Esophagus squamous epithelium (tissue), 5 donors: Measurements from ENCODE around the gene CD180. TPM values are rescaled to one million over a fixed set of nuclear protein-coding genes. Genes with fewer than 3 reads are reported as not detected.

Experiments used
- DNase-seq: peaks from one replicate; lab custom pipeline; 2025; lab: John Stamatoyannopoulos, UW
- H3K27ac ChIP-seq, 4 donors: fragments of 200-600 bp; sonication (generic); one replicate each; pipeline ENCODE4 v1.5.1; 2016 to 2019; ENCODE audit warnings: mild to moderate bottlenecking in 1 of 4
- H3K27me3 ChIP-seq, 4 donors: fragments of 200-600 bp; sonication (generic); 1 replicate in 3 of 4; 2 replicates in 1 of 4; pipeline versions ENCODE4 v1.5.1 to v1.6.0; 2017 to 2021; ENCODE audit warnings: antibody characterized with exemption in 1 of 4
- H3K36me3 ChIP-seq, 3 donors: fragments of 200-600 bp; sonication (generic); one replicate each; pipeline ENCODE4 v1.5.1; 2016 to 2019
- H3K4me1 ChIP-seq, 3 donors: fragments of 200-600 bp; sonication (generic); one replicate each; pipeline ENCODE4 v1.5.1; 2017 to 2019
- H3K4me3 ChIP-seq, 4 donors: fragments of 200-600 bp; sonication (generic); 1 replicate in 3 of 4; 2 replicates in 1 of 4; pipeline ENCODE4 v1.5.1; 2016 to 2019; ENCODE audit warnings: mild to moderate bottlenecking in 2 of 4, moderate library complexity in 1 of 4
- H3K9me3 ChIP-seq, 3 donors: fragments of 200-600 bp; sonication (generic); one replicate each; pipeline ENCODE4 v1.5.1; 2016 to 2019
- CTCF ChIP-seq, 6 experiments: fragments of 450-650 bp in 4 of 6; fragments of 200-600 bp in 2 of 6; sonication (generic) in 2 of 6; IDR thresholded peaks; one replicate each; pipeline ENCODE4 v1.5.1; 2016 to 2019; ENCODE audit warnings: antibody characterized with exemption in 6 of 6, mild to moderate bottlenecking in 4 of 6, moderate library complexity in 4 of 6
- POLR2A ChIP-seq, 4 donors: fragments of 450-650 bp; IDR thresholded peaks; one replicate each; pipeline ENCODE4 v1.6.1; 2017; ENCODE audit warnings: antibody characterized with exemption in 4 of 4, mild to moderate bottlenecking in 4 of 4, moderate library complexity in 3 of 4
- WGBS, 2 donors: methylation state at CpG; one replicate each; pipeline ENCODE4 v1.1.5; 2018; 5-methylcytosine and 5-hydroxymethylcytosine counted together
- intact Hi-C: fragments of 100-400 bp; cut with DNase I; formaldehyde crosslinking; loops from one replicate; pipeline ENCODE4 v1.15.0; 2022
- total RNA-seq, 4 donors: library from RNA; depleted of rRNA; stranded (reverse); fragments of >200 nt; gene quantifications; one replicate each; pipeline ENCODE4 v1.1.0, GENCODE V29; 2016
- donor health status: DM: yes; HTN: yes; CAD: no.

Gene CD180
- total RNA-seq, 4 donors from 2014 or later = 0.13 to 1.3 (median 0.95) TPM; not detected in 1

DNA sequence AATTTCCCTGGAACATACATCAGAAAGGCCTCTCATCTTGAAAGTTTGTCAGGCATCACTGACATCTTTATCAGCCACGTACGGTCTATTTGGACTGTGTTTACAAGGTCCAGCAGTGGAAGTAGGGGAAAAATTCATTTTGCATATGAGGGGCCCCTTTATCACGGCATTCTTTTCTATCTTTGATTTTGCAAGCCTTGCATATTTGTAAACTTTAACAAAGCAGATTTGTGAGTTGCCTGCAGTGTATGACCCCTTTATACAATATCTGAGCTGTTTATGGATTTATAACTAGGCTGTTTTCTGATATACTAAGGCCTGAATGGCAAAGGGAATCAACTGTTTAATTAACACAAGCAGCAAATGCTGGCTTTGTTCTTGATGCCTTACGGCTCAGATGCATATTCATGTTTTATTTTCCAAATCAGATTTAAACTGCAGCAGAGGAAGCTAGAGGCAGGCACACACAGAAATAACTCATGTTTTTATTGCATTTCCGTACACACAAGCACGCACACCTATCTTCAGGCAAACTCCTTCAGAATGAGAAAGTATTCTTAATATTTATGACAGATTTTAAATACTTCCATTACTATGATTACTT, 61.1 kb downstream of the CD180 start:
- Histone ChIP-seq H3K4me3 (no peak overlapping the region), H3K4me1 (no peaks in the 10 kb centered on the region), H3K9me3 (no peaks in the 10 kb centered on the region), H3K27ac (no peak overlapping the region), H3K27me3 (no peaks in the 10 kb centered on the region), H3K36me3 (peaks cover 5 to 100% (median 18%) of the 10 kb centered on the region in 3 donors)
- intact Hi-C loops = no loop called here
- WGBS, 2 donors = 93 to 97% methylated on average over 6 of the region's 6 CpGs
- no peak for TF ChIP-seq CTCF (IDR thresholded peaks at IDR 0.05)
- TF ChIP-seq POLR2A (IDR thresholded peaks at IDR 0.05) = no peak
- DNase-seq = no peak

DNA sequence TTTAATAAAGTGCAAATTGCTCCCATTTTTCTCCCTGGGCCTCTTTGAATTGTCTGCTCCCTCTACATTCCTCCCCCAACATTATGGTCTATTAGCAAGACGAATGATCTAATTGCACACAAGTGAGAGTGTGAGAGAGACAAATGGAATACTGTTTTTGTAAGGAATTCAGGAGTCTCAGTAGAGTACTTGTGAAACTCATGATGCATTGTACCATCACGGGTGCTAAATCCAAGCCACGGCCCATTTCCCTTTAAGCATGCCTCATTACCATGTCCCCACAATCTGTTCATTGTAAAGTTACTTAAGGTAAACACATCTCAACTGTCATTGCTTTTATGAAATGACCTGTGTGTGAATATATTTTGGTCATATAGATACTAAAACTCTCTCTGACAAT, 62.8 kb downstream of the CD180 start:
- intact Hi-C loops = no loop called here
- Histone ChIP-seq H3K4me1 (no peaks in the 10 kb centered on the region), H3K27me3 (no peaks in the 10 kb centered on the region), H3K4me3 (no peak overlapping the region), H3K36me3 (peaks cover 5 to 100% (median 16%) of the 10 kb centered on the region in 3 donors), H3K27ac (no peak overlapping the region), H3K9me3 (no peaks in the 10 kb centered on the region)
- 82 to 83% methylated on average over 3 of the region's 3 CpGs for whole genome bisulfite sequencing, 2 donors
- TF ChIP-seq POLR2A (IDR thresholded peaks at IDR 0.05) (no peak), CTCF (IDR thresholded peaks at IDR 0.05) (no peak)
- DNase-seq = no peak

DNA sequence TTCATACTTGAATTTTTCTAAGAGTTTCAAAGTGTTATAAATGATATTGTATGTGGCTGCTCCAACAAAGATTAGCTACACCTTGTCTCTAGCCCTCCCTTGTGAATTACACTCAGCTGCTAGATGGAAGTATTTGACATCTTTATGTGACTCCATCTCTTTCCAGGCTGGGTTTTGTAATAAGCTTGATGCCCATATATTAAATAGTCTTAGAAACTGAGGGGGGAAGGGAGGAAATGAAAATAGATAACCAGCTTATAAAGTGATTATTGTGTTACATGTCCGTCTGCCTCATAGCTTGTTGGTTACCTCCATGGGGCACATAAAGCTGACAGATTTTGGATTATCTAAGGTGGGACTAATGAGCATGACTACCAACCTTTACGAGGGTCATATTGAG, 63.4 kb downstream of the CD180 start:
- Histone ChIP-seq H3K4me1 (no peaks in the 10 kb centered on the region), H3K27me3 (no peaks in the 10 kb centered on the region), H3K27ac (no peak overlapping the region), H3K36me3 (peaks cover 5 to 100% (median 16%) of the 10 kb centered on the region in 3 donors), H3K4me3 (no peak overlapping the region), H3K9me3 (no peaks in the 10 kb centered on the region)
- intact Hi-C loops = no loop called here
- 41 to 44% methylated on average over 2 of the region's 2 CpGs for WGBS, 2 donors
- no peak for TF ChIP-seq CTCF (IDR thresholded peaks at IDR 0.05)
- no peak for TF ChIP-seq POLR2A (IDR thresholded peaks at IDR 0.05)
- no peak for DNase-seq

- TF ChIP-seq POLR2A (IDR thresholded peaks at IDR 0.05) = no peak
- TF ChIP-seq CTCF (IDR thresholded peaks at IDR 0.05) = no peak
- Histone ChIP-seq H3K4me3 (no peak overlapping the region), H3K9me3 (no peaks in the 10 kb centered on the region), H3K27ac (no peak overlapping the region), H3K36me3 (peaks cover 0 to 99% (median 16%) of the 10 kb centered on the region in 3 donors), H3K4me1 (no peaks in the 10 kb centered on the region), H3K27me3 (no peaks in the 10 kb centered on the region)
- no peak for DNase-seq
- intact Hi-C loops = no loop called here
- WGBS, 2 donors = 82 to 93% methylated on average over 2 of the region's 2 CpGs
Observed at GRCh38 chr5:67129768-67130167, 66.8 kb downstream of the CD180 start.
